HCT116 (cell line): ENCODE results near the gene PIWIL4.

ENCODE experiments used
- EGR1 ChIP-seq: IDR thresholded peaks from 2 replicates; pipeline ENCODE4 v1.6.1; 2012; ENCODE audit warnings: low read depth
- ELF1 ChIP-seq: IDR thresholded peaks from 2 replicates; pipeline ENCODE4 v1.6.1; 2012; ENCODE audit warnings: low read depth, borderline replicate concordance
- EZH2phosphoT487 ChIP-seq: fragments of 200-600 bp; IDR thresholded peaks from 2 replicates; pipeline ENCODE4 v1.6.1; 2018; ENCODE audit warnings: antibody characterized with exemption, borderline replicate concordance
- POLR2AphosphoS5 ChIP-seq: IDR thresholded peaks from 2 replicates; pipeline ENCODE4 v1.6.1; 2011; ENCODE audit warnings: mild to moderate bottlenecking, low read depth, low read length, moderate library complexity
- ZFX ChIP-seq: fragments of 450-650 bp; IDR thresholded peaks from 2 replicates; pipeline ENCODE4 v1.6.1; 2017
- ZNF274 ChIP-seq: fragments of 200-500 bp; sonication (Bioruptor generic); IDR thresholded peaks from 2 replicates; pipeline ENCODE4 v1.6.1; 2014; ENCODE audit warnings: mild to moderate bottlenecking, low read depth, low read length, inconsistent platforms
- TF ChIP-seq, protein P1 (sequence below): IDR thresholded peaks from 2 replicates; pipeline ENCODE4 v1.6.1; 2012; ENCODE audit warnings: low read depth
- TF ChIP-seq, protein P2 (sequence below), 3 experiments: fragments of 200-600 bp in 1 of 3; sonication (generic) in 1 of 3; IDR thresholded peaks in 2 of 3; conservative IDR thresholded peaks in 1 of 3; 2 replicates each; pipeline ENCODE4 v1.5.1; 2012 to 2017; ENCODE audit warnings: low read depth in 2 of 3, low read length in 2 of 3, antibody characterized with exemption in 1 of 3, borderline replicate concordance in 1 of 3, control low read depth in 1 of 3, mild to moderate bottlenecking in 1 of 3, mixed read lengths in 1 of 3, mixed run types in 1 of 3, moderate library complexity in 1 of 3; ENCODE audit not compliant: insufficient read depth in 1 of 3
- TF ChIP-seq, protein P3 (sequence below): IDR thresholded peaks from 2 replicates; pipeline ENCODE4 v1.6.1; 2012

DNA sequence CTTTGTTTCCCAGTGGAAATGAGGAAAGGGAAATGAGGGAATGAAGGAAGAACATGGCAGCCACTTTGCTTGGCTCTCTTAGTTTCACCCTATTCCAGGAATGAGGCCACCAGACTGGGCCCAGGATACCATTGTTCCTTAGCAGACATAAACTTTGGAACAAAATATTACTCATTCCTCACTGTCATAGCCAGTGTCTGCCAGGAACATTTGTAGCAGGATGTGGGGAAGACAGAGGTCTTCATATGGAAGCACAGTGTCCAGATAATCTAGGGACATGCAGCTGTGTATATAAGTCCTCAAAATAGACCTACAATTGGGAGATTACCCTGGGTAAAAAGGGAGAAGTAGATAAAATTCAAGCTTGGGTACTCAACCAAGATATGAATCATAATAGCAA lies 38.6 kb upstream of the PIWIL4 start:
- no peak for TF ChIP-seq EGR1
- TF ChIP-seq, protein P1, sequence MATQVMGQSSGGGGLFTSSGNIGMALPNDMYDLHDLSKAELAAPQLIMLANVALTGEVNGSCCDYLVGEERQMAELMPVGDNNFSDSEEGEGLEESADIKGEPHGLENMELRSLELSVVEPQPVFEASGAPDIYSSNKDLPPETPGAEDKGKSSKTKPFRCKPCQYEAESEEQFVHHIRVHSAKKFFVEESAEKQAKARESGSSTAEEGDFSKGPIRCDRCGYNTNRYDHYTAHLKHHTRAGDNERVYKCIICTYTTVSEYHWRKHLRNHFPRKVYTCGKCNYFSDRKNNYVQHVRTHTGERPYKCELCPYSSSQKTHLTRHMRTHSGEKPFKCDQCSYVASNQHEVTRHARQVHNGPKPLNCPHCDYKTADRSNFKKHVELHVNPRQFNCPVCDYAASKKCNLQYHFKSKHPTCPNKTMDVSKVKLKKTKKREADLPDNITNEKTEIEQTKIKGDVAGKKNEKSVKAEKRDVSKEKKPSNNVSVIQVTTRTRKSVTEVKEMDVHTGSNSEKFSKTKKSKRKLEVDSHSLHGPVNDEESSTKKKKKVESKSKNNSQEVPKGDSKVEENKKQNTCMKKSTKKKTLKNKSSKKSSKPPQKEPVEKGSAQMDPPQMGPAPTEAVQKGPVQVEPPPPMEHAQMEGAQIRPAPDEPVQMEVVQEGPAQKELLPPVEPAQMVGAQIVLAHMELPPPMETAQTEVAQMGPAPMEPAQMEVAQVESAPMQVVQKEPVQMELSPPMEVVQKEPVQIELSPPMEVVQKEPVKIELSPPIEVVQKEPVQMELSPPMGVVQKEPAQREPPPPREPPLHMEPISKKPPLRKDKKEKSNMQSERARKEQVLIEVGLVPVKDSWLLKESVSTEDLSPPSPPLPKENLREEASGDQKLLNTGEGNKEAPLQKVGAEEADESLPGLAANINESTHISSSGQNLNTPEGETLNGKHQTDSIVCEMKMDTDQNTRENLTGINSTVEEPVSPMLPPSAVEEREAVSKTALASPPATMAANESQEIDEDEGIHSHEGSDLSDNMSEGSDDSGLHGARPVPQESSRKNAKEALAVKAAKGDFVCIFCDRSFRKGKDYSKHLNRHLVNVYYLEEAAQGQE: no peak
- TF ChIP-seq ZNF274: no peak
- TF ChIP-seq, protein P2, sequence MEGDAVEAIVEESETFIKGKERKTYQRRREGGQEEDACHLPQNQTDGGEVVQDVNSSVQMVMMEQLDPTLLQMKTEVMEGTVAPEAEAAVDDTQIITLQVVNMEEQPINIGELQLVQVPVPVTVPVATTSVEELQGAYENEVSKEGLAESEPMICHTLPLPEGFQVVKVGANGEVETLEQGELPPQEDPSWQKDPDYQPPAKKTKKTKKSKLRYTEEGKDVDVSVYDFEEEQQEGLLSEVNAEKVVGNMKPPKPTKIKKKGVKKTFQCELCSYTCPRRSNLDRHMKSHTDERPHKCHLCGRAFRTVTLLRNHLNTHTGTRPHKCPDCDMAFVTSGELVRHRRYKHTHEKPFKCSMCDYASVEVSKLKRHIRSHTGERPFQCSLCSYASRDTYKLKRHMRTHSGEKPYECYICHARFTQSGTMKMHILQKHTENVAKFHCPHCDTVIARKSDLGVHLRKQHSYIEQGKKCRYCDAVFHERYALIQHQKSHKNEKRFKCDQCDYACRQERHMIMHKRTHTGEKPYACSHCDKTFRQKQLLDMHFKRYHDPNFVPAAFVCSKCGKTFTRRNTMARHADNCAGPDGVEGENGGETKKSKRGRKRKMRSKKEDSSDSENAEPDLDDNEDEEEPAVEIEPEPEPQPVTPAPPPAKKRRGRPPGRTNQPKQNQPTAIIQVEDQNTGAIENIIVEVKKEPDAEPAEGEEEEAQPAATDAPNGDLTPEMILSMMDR (IDR thresholded peaks at IDR 0.05 in 2 of 3, conservative IDR thresholded peaks at IDR 0.05 in 1 of 3; ENCODE audit: borderline replicate concordance in 1 of 3, insufficient read depth in 1 of 3, low read depth in 2 of 3, low read length in 2 of 3): no peak
- no peak for TF ChIP-seq POLR2AphosphoS5
- TF ChIP-seq, protein P3, sequence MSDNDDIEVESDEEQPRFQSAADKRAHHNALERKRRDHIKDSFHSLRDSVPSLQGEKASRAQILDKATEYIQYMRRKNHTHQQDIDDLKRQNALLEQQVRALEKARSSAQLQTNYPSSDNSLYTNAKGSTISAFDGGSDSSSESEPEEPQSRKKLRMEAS: no peak
- TF ChIP-seq ZFX: no peak
- TF ChIP-seq EZH2phosphoT487: no peak
- no peak for TF ChIP-seq ELF1
